Lower lobe of right lung (tissue), 2 donors: ENCODE measurements around the gene TCF4. TPM values are rescaled to one million over a fixed set of nuclear protein-coding genes. Genes with fewer than 3 reads are reported as not detected.
A peak's percentile ranks its signal among the peaks of the same experiment; 100 is the strongest.

ENCODE experiments used
- ATAC-seq, 2 donors: fragments of 200-7000 bp; cut with Tn5 transposase; one replicate each; pipeline ENCODE4 v1.9.1; 2020 to 2022; ENCODE audit warnings: mild to moderate bottlenecking in 2 of 2, moderate library complexity in 2 of 2
- DNase-seq: peaks from one replicate; pipeline ENCODE4 v3.0.0-alpha.2; 2020
- H3K27ac ChIP-seq: fragments of 200-600 bp; one replicate; pipeline ENCODE4 v1.8.0; 2022
- H3K27me3 ChIP-seq: fragments of 200-600 bp; one replicate; pipeline ENCODE4 v1.8.0; 2022; ENCODE audit warnings: low read depth
- H3K36me3 ChIP-seq: fragments of 200-600 bp; one replicate; pipeline ENCODE4 v1.8.0; 2022; ENCODE audit warnings: mild to moderate bottlenecking
- H3K4me1 ChIP-seq: fragments of 200-600 bp; one replicate; pipeline ENCODE4 v1.8.0; 2022
- H3K4me3 ChIP-seq: fragments of 200-600 bp; one replicate; pipeline ENCODE4 v1.8.0; 2022; ENCODE audit warnings: mild to moderate bottlenecking
- H3K9me3 ChIP-seq: fragments of 200-600 bp; one replicate; pipeline ENCODE4 v1.8.0; 2022
- intact Hi-C: fragments of 100-400 bp; cut with DNase I; formaldehyde crosslinking; loops from one replicate; pipeline ENCODE4 v1.11.0; 2022
- total RNA-seq: library from RNA; stranded (reverse); fragmentation: NEBNext Ultra II Directional; extraction: Animal tissue kit (Norgen Biotek cat#: 25700); gene quantifications from one replicate; pipeline ENCODE4 v1.2.1, GENCODE V29; 2021
- TF ChIP-seq, protein P1 (sequence below): fragments of 200-600 bp; IDR thresholded peaks from one replicate; pipeline ENCODE4 v1.8.0; 2022; ENCODE audit warnings: antibody characterized with exemption, mild to moderate bottlenecking
- donor health status: DM: no; HTN: yes; CAD: no; lungs with severe emphysema.

The TCF4 gene
- total RNA-seq, 1 donor from 2014 or later, result 112 TPM

DNA sequence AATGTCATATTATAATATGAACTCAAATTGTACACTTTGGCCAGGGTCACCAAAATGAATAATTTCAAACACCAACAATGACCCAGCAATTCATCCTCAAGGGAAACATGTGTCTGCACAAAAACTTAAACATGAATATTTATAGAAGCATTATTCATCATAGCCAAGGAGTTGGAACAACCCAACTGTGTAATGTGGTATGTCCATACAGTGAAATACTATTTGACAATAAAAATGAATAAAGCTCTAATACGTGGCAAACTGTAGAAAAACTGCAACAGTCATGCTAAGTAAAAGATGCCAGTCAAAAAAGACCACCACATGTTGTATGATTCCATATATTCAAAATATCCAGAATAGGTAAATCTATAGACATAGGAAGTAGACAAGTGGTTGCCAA lies 334.2 kb downstream of the TCF4 start:
- TF ChIP-seq, protein P1, sequence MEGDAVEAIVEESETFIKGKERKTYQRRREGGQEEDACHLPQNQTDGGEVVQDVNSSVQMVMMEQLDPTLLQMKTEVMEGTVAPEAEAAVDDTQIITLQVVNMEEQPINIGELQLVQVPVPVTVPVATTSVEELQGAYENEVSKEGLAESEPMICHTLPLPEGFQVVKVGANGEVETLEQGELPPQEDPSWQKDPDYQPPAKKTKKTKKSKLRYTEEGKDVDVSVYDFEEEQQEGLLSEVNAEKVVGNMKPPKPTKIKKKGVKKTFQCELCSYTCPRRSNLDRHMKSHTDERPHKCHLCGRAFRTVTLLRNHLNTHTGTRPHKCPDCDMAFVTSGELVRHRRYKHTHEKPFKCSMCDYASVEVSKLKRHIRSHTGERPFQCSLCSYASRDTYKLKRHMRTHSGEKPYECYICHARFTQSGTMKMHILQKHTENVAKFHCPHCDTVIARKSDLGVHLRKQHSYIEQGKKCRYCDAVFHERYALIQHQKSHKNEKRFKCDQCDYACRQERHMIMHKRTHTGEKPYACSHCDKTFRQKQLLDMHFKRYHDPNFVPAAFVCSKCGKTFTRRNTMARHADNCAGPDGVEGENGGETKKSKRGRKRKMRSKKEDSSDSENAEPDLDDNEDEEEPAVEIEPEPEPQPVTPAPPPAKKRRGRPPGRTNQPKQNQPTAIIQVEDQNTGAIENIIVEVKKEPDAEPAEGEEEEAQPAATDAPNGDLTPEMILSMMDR, result no peak
- ATAC-seq, result no peak
- no peak overlapping the region for H3K4me3 ChIP-seq
- H3K36me3 ChIP-seq, result peaks cover 30% of the 10 kb centered on the region
- no peak overlapping the region for H3K27ac ChIP-seq
- peaks cover 25% of the 10 kb centered on the region for H3K4me1 ChIP-seq
- DNase-seq, result no peak
- intact Hi-C loops, result no loop called here
- H3K9me3 ChIP-seq, result no peaks in the 10 kb centered on the region
- H3K27me3 ChIP-seq, result no peaks in the 10 kb centered on the region

DNA sequence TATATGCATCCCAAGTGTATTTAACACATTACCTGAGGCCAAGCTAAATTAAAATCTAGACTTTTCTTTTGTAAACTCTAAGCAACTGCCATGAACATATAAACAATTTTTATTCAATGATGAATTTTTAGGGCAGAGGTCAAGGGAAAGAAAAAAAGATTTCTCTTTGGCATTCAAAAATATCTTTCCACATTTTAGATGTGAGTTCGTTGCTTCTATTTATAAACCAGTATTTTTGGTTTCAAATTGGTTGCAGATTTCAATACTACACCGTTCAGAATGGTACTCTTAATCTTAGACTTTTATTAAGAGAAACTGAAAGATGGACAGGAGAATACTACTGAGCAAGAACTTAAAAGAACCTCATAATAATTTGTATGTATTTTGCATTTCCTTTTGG lies 335.1 kb downstream of the TCF4 start:
- Histone ChIP-seq H3K27ac (no peak overlapping the region), H3K4me1 (peaks cover 25% of the 10 kb centered on the region)
- TF ChIP-seq, protein P1, result no peak

DNA sequence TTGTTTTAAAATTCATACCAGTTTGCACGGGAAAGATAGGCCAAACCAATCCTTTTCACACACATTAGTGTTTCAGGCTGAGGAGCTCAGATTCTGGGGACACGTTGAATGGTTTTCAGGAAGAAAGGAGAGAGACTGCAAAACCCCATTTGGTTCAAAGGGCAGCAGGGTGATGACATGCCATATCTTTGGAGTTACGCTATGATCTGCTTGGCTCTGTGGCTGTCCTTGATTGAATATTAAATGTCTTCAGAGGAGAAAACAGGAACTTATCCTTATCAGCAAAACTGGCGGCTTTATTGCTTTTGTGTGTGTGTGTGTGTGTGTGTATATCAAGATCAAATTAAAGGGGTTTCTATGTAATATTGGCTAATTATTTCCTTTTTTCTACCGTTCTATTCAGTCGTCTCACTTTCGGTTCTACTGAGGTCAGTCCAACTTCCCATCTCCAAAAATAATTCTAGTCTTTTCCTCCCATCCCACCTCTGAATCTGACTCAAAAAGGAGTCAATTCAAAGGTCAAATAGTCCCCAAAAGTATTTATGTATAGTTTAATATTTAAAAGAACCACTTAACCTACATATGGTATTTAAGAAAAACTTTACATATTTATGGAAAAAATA lies 335.8 kb downstream of the TCF4 start:
- H3K27ac ChIP-seq, result peak overlapping the region; percentile 19
- peaks cover 25% of the 10 kb centered on the region for H3K4me1 ChIP-seq
- intact Hi-C loops, result no loop called here
- H3K27me3 ChIP-seq, result no peaks in the 10 kb centered on the region
- ATAC-seq (no peak), DNase-seq (no peak)
- TF ChIP-seq, protein P1, result no peak
- H3K36me3 ChIP-seq, result peaks cover 24% of the 10 kb centered on the region
- H3K4me3 ChIP-seq, result no peak overlapping the region
- H3K9me3 ChIP-seq, result no peaks in the 10 kb centered on the region

More for the DNA sequence above, 335.1 kb downstream of the TCF4 start:
- intact Hi-C loops, result no loop called here
- Histone ChIP-seq H3K9me3 (no peaks in the 10 kb centered on the region), H3K4me3 (no peak overlapping the region), H3K36me3 (peaks cover 30% of the 10 kb centered on the region), H3K27me3 (no peaks in the 10 kb centered on the region)
- no peak for ATAC-seq
- no peak for DNase-seq

DNA sequence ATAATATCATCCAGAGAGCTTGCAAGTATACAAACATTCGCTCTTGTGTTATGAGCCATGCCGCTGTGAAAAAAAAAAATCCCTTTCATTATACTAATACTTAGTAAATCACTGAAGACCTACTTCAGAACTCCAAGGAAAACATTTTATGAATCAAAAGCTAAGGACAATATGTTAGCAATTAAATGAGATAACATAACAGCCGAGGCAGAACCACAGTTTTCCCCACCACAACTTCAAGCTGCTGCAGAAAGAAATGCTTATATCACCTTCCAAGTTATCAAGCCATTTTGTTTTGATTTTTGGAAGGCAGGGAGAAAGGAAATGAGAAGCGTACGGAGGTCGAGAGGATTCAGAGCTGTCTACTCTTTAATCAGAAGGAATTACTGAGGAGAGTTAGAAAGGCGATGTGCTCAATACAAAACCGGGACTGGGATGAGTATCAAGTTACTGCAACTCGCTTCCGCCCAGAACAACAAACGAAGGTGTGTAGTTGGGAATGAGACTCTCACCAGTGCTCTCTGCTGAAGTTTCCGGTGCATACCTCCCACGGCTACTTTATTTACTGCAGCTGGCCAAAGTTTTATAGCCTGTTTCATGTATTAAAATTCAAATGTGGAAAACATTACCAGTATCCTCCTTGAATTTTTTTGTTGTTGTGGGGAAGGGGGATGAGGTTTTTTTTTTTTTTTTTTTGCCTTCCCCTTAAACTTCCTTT lies 336.6 kb downstream of the TCF4 start:
- Histone ChIP-seq H3K9me3 (no peaks in the 10 kb centered on the region), H3K4me3 (no peak overlapping the region), H3K4me1 (peaks cover 25% of the 10 kb centered on the region), H3K27me3 (no peaks in the 10 kb centered on the region), H3K36me3 (peaks cover 17% of the 10 kb centered on the region), H3K27ac (peak overlapping the region; percentile 19)
- no peak for DNase-seq
- intact Hi-C loops, result no loop called here
- no peak for ATAC-seq
- TF ChIP-seq, protein P1, result no peak

DNA sequence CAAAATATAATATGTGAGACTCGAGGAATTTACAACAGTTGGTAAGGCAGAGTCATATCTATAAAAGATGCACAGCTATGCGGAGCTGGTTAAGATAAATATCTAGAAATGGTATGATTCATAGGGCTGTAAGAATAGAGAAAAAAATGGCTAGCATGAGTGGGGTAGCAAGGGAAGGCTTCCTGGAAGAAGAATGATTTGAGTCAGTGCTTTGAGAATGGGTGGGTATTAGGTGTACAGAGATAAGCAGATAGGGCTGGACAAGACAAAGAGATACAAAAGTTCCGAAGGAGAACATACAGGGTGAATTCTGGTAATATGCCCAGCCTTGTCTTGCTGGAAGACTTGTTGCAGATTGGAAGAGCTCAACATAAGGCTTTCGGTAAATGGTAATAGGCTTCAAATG lies 337.2 kb downstream of the TCF4 start:
- intact Hi-C loops, result no loop called here
- H3K9me3 ChIP-seq, result no peaks in the 10 kb centered on the region
- H3K27ac ChIP-seq, result no peak overlapping the region
- H3K4me1 ChIP-seq, result peaks cover 26% of the 10 kb centered on the region
- DNase-seq, result no peak
- H3K36me3 ChIP-seq, result peaks cover 11% of the 10 kb centered on the region
- no peak overlapping the region for H3K4me3 ChIP-seq
- ATAC-seq, result no peak
- no peaks in the 10 kb centered on the region for H3K27me3 ChIP-seq
- TF ChIP-seq, protein P1, result no peak
